BJ (cell line): ENCODE measurements around the gene HNMT. TPM values are rescaled to one million over a fixed set of nuclear protein-coding genes. Genes with fewer than 3 reads are reported as not detected.

Source experiments
- CTCF ChIA-PET: fragments of 350-600 bp; formaldehyde crosslinking; extraction: SDS; loops from one replicate; lab custom pipeline; 2021; ENCODE audit warnings: antibody characterized with exemption, inconsistent platforms; lab: Yijun Ruan, JAX
- POLR2A ChIA-PET: fragments of 300-600 bp; sonication (Branson Sonifier 250); formaldehyde crosslinking; extraction: SDS; loops from one replicate; lab custom pipeline; 2021; ENCODE audit warnings: antibody characterized with exemption; lab: Charles Lee
- DNase-seq: peaks from one replicate; pipeline ENCODE4 v3.0.0-alpha.2; 2011; ENCODE audit warnings: low read depth
- H3K27me3 ChIP-seq: 2 replicates; pipeline ENCODE4 v1.6.0; 2011; ENCODE audit warnings: low read length; ENCODE audit not compliant: control insufficient read depth, insufficient read depth
- H3K36me3 ChIP-seq: 2 replicates; pipeline ENCODE4 v1.5.1; 2011; ENCODE audit warnings: low read length; ENCODE audit not compliant: control insufficient read depth, insufficient read depth
- H3K4me3 ChIP-seq: 2 replicates; pipeline ENCODE4 v1.5.1; 2011; ENCODE audit warnings: low read depth, mild to moderate bottlenecking, control low read depth, low read length
- CTCF ChIP-seq: IDR thresholded peaks from 2 replicates; pipeline ENCODE4 v1.5.1; 2011; ENCODE audit warnings: low read depth, mild to moderate bottlenecking, control low read depth, inconsistent platforms, low read length, moderate library complexity; ENCODE audit not compliant: insufficient read depth
- polyA plus RNA-seq: library from polyadenylated mRNA; depleted of rRNA; stranded (reverse); fragments of >200 nt; gene quantifications from 2 replicates; pipeline ENCODE4 v1.2.3, GENCODE V29; 2011

Gene HNMT
- polyA plus RNA-seq, 1 experiment: 7.7 TPM

GRCh38 chr2:138000009-138000408 lies 35.7 kb downstream of the HNMT start:
- CTCF ChIA-PET: no interaction called here
- POLR2A ChIA-PET: no interaction called here

GRCh38 chr2:138000796-138001195 lies 36.5 kb downstream of the HNMT start:
- no peaks in the 10 kb centered on the region for H3K27me3 ChIP-seq
- no peak for DNase-seq
- ChIA-PET POLR2A (no interaction called here), CTCF (interaction anchor here (0.7 to 1.2 kb wide), 2 partner anchors 8 to 12 kb away, joined by 3 read pairs; no protein-coding TSS in a partner anchor)
- no peaks in the 10 kb centered on the region for H3K36me3 ChIP-seq
- no peak for TF ChIP-seq CTCF
- H3K4me3 ChIP-seq: no peak overlapping the region

More at GRCh38 chr2:138000009-138000408, 35.7 kb downstream of the HNMT start:
- Histone ChIP-seq H3K36me3 (no peaks in the 10 kb centered on the region), H3K4me3 (no peak overlapping the region), H3K27me3 (no peaks in the 10 kb centered on the region)
- TF ChIP-seq CTCF: no peak
- DNase-seq: no peak

- ChIA-PET CTCF (interaction anchor here (0.6 kb wide), 1 partner anchor 844 kb away, joined by 4 read pairs; no protein-coding TSS in a partner anchor), POLR2A (no interaction called here)
- Histone ChIP-seq H3K4me3 (no peak overlapping the region), H3K36me3 (no peaks in the 10 kb centered on the region), H3K27me3 (no peaks in the 10 kb centered on the region)
- DNase-seq: no peak
- TF ChIP-seq CTCF: no peak
Measured at GRCh38 chr2:138003411-138003810, 39.1 kb downstream of the HNMT start.

DNA sequence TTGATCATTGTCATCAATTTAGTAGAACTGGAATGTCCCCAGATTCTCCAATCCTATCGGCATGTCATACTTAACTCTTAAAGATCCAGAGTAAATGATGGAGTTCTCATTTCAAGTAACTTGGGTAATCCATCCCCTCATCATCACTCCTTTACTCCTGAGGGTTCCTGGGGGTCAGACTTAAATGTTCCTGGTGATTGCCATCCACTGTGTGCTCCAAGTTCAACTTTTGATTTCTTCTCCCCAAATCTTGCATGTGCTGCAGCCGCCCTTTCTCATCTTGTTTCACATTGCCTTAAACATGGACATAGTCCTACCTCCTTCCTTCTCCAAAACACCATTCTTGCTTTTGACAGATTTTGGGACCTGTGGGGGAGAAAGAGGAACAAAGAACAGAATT lies 43.2 kb downstream of the HNMT start:
- Histone ChIP-seq H3K36me3 (no peaks in the 10 kb centered on the region), H3K4me3 (no peak overlapping the region), H3K27me3 (no peaks in the 10 kb centered on the region)
- no peak for TF ChIP-seq CTCF
- ChIA-PET CTCF (no interaction called here), POLR2A (no interaction called here)
- no peak for DNase-seq

DNA sequence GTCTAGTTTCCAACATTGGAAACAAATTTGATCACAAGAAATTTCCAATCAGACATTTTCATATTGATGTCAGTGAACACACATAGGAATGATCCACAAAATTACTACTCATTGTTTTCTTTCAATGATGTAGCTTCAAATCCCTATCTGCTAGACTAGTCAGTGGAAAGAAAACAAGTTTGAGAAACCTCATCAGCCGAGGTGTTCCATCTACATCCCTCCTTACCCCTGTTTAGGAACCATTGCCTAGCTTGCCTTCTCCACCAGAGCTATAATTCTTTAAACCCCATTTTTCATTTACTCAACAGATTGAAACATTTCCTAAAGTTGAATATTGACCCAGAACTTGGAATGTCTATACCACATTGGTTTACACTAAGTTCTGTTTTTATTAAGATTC lies 45.3 kb downstream of the HNMT start:
- TF ChIP-seq CTCF: no peak
- H3K36me3 ChIP-seq: no peaks in the 10 kb centered on the region
- CTCF ChIA-PET: no interaction called here
- POLR2A ChIA-PET: no interaction called here
- H3K4me3 ChIP-seq: no peak overlapping the region
- no peak for DNase-seq
- no peaks in the 10 kb centered on the region for H3K27me3 ChIP-seq
